ENCODE results near the gene PLA2G12B.

GRCh38 chr10:72979709-72980108, 25.1 kb upstream of the PLA2G12B start:
- no peak for TF ChIP-seq GATA3 (IDR thresholded peaks at IDR 0.05; ENCODE audit: low read depth, low read length)
- no peak for TF ChIP-seq GATA2 (IDR thresholded peaks at IDR 0.05; ENCODE audit: low read depth, low read length)

All from SH-SY5Y (cell line).